Right lobe of liver (tissue), 6 donors: ENCODE data around the gene ERCC6L. TPM values are rescaled to one million over a fixed set of nuclear protein-coding genes. Genes with fewer than 3 reads are reported as not detected.

Source experiments
- ATAC-seq, 4 donors: fragments of 200-7000 bp; cut with Tn5 transposase; one replicate each; pipeline ENCODE4 v1.9.1; 2020; ENCODE audit warnings: mild to moderate bottlenecking in 4 of 4, moderate library complexity in 4 of 4
- DNase-seq, 3 donors: peaks; one replicate each; pipeline ENCODE4 v3.0.0-alpha.2; 2020
- H3K27ac ChIP-seq, 3 donors: fragments of 200-600 bp; one replicate each; pipeline ENCODE4 v1.8.0; 2022
- H3K27me3 ChIP-seq, 2 donors: fragments of 200-600 bp; one replicate each; pipeline ENCODE4 v1.8.0; 2022
- H3K36me3 ChIP-seq, 4 donors: fragments of 200-600 bp; sonication (generic) in 1 of 4; one replicate each; pipeline versions ENCODE4 v1.5.1 to v1.8.0; 2017 to 2022; ENCODE audit warnings: control low read depth in 1 of 4
- H3K4me1 ChIP-seq, 4 donors: fragments of 200-600 bp; sonication (generic) in 1 of 4; one replicate each; pipeline versions ENCODE4 v1.5.1 to v1.8.0; 2017 to 2022; ENCODE audit warnings: control low read depth in 1 of 4
- H3K4me3 ChIP-seq, 3 donors: fragments of 200-600 bp; one replicate each; pipeline ENCODE4 v1.8.0; 2022
- H3K9me3 ChIP-seq, 4 donors: fragments of 200-600 bp; sonication (generic) in 1 of 4; one replicate each; pipeline versions ENCODE4 v1.5.1 to v1.8.0; 2017 to 2022; ENCODE audit warnings: control low read depth in 1 of 4
- CTCF ChIP-seq, 4 donors: fragments of 200-600 bp in 3 of 4; fragments of 450-650 bp in 1 of 4; IDR thresholded peaks; one replicate each; pipeline versions ENCODE4 v1.5.1 to v1.8.0; 2016 to 2022; ENCODE audit warnings: antibody characterized with exemption in 4 of 4, mild to moderate bottlenecking in 2 of 4
- POLR2A ChIP-seq: fragments of 450-650 bp; IDR thresholded peaks from one replicate; pipeline ENCODE4 v1.6.1; 2017; ENCODE audit warnings: antibody characterized with exemption, mild to moderate bottlenecking
- WGBS: methylation state at CpG from one replicate; pipeline ENCODE4 v1.1.6; 2018; ENCODE audit warnings: low coverage, low lambda C conversion rate; ENCODE audit not compliant: insufficient coverage; ENCODE audit errors: missing lambda C conversion rate; 5-methylcytosine and 5-hydroxymethylcytosine counted together
- intact Hi-C, 2 donors: fragments of 100-400 bp; cut with DNase I; formaldehyde crosslinking; loops; one replicate each; pipeline versions ENCODE4 v1.11.2 to v1.14.1; 2022
- total RNA-seq, 6 experiments: library from RNA; depleted of rRNA in 2 of 6; stranded (reverse); fragments of >200 nt in 2 of 6; fragmentation: NEBNext Ultra II Directional in 3 of 6; extraction: Animal tissue kit (Norgen Biotek cat#: 25700) in 3 of 6; gene quantifications; one replicate each; pipeline versions ENCODE4 v1.1.0 to v1.2.4, GENCODE V29; 2016 to 2023
- donor health status: DM: no; HTN: yes; CAD: no.
- donor health status: DM: no; HTN: no; CAD: no.
- donor health status: DM: no; HTN: no; CAD: no.
- donor health status: DM: no; HTN: yes; CAD: no.
- donor health status: DM: no; HTN: yes; CAD: no.

ERCC6L gene
- total RNA-seq, 6 experiments from 2014 or later, result 0.09 to 0.62 (median 0.30) TPM; not detected in 2

- H3K4me1 ChIP-seq, result no peaks in the 10 kb centered on the region
- intact Hi-C loops, result no loop called here
- peak in 1 of 4 donors; percentile 66 for ATAC-seq
These were observed 19.3 kb upstream of the ERCC6L start for GRCh38 chrX:72258174-72258573.

GRCh38 chrX:72255864-72256263 lies 17.0 kb upstream of the ERCC6L start:
- Histone ChIP-seq H3K27ac (no peak overlapping the region), H3K9me3 (no peaks in the 10 kb centered on the region), H3K4me3 (no peak overlapping the region), H3K27me3 (peaks cover 0 to 6% of the 10 kb centered on the region in 2 donors), H3K4me1 (no peaks in the 10 kb centered on the region), H3K36me3 (no peaks in the 10 kb centered on the region)
- intact Hi-C loops, result no loop called here
- DNase-seq (no peak), ATAC-seq (no peak)
- no peak for TF ChIP-seq CTCF (IDR thresholded peaks at IDR 0.05)
- no peak for TF ChIP-seq POLR2A
- 85% methylated on average over 7 of the region's 7 CpGs for WGBS

More at GRCh38 chrX:72258174-72258573, 19.3 kb upstream of the ERCC6L start:
- Histone ChIP-seq H3K27ac (no peak overlapping the region), H3K9me3 (no peaks in the 10 kb centered on the region), H3K36me3 (no peaks in the 10 kb centered on the region), H3K27me3 (peaks cover 0 to 6% of the 10 kb centered on the region in 2 donors), H3K4me3 (no peak overlapping the region)
- WGBS, result no CpG with 5 or more reads among the region's 7 CpGs
- TF ChIP-seq CTCF (IDR thresholded peaks at IDR 0.05) (no peak), POLR2A (no peak)
- no peak for DNase-seq

- ATAC-seq, result peak; percentile 20 to 69 (median 40)
- intact Hi-C loops, result no loop called here
- Histone ChIP-seq H3K9me3 (no peaks in the 10 kb centered on the region), H3K27ac (no peak overlapping the region), H3K36me3 (no peaks in the 10 kb centered on the region), H3K4me3 (no peak overlapping the region), H3K27me3 (peaks cover 0 to 6% of the 10 kb centered on the region in 2 donors), H3K4me1 (no peaks in the 10 kb centered on the region)
- WGBS, result 27% methylated on average over 5 of the region's 24 CpGs
- DNase-seq, result peak in 1 of 3 donors; percentile 44
- TF ChIP-seq CTCF (IDR thresholded peaks at IDR 0.05), result no peak
- TF ChIP-seq POLR2A, result no peak
These were observed 16.6 kb upstream of the ERCC6L start for GRCh38 chrX:72255445-72255844.

- H3K36me3 ChIP-seq, result no peaks in the 10 kb centered on the region
- ATAC-seq (no peak), DNase-seq (no peak)
- H3K27ac ChIP-seq, result no peak overlapping the region
- 32% methylated on average over 16 of the region's 17 CpGs for WGBS
- H3K9me3 ChIP-seq, result no peaks in the 10 kb centered on the region
- intact Hi-C loops, result no loop called here
- TF ChIP-seq CTCF (IDR thresholded peaks at IDR 0.05) (no peak), POLR2A (no peak)
- peaks cover 0 to 6% of the 10 kb centered on the region in 2 donors for H3K27me3 ChIP-seq
- H3K4me1 ChIP-seq, result no peaks in the 10 kb centered on the region
- H3K4me3 ChIP-seq, result no peak overlapping the region
These were observed 16.0 kb upstream of the ERCC6L start for GRCh38 chrX:72254816-72255215.

- ATAC-seq, result no peak
- DNase-seq, result no peak
- TF ChIP-seq POLR2A (no peak), CTCF (IDR thresholded peaks at IDR 0.05) (no peak)
- no peaks in the 10 kb centered on the region for H3K4me1 ChIP-seq
- peaks cover 0 to 6% of the 10 kb centered on the region in 2 donors for H3K27me3 ChIP-seq
- H3K9me3 ChIP-seq, result no peaks in the 10 kb centered on the region
- no peak overlapping the region for H3K27ac ChIP-seq
- H3K36me3 ChIP-seq, result no peaks in the 10 kb centered on the region
- intact Hi-C loops, result no loop called here
- H3K4me3 ChIP-seq, result no peak overlapping the region
These were observed 14.9 kb upstream of the ERCC6L start for GRCh38 chrX:72253686-72254085.
